ENCODE measurements around the gene MEN1. TPM values are rescaled to one million over a fixed set of nuclear protein-coding genes. Genes with fewer than 3 reads are reported as not detected.

The MEN1 gene
- total RNA-seq, 2 experiments from 2014 or later, result 44.4 to 72.4 TPM

DNA sequence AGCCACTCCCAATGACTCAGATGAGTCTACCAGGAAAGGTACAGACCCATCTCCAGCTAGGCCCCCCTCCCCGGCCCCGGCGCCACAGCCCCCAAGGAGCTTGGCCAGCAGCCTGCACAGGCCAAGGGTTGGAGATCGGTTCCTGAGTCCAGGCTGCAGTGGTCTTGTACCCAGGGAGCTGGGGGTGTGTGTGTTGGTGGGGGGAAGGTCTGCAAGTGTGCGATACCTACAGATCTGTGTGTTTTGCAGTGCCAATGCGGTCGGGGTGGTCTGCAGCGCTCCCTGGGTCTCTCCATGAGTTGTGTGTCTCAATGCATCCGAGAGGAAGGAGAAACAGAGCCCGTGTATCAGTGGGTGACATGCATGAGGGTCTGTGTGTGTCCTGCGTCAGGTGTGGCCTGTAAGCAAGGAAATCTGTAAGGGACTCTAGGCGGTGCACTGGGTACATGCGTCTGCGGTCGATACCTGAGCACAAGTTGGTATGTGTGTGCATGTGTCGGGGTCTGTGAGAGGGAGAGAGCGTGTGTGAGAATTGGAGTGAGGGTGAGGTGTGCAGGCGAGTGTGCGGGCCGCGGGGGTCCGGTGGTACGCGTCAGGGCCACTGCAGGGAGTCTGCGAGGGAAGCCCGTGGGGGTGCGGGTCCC lies 33.5 kb upstream of the MEN1 start:
- no peaks in the 10 kb centered on the region for H4K20me1 ChIP-seq (ENCODE audit: insufficient read depth, low read length)
- no peak for DNase-seq (ENCODE audit: low spot score)
- no peaks in the 10 kb centered on the region for H3K9me2 ChIP-seq (ENCODE audit: insufficient read depth, low read length)
- H3K4me2 ChIP-seq (ENCODE audit: low read length), result peak overlapping the region; percentile 74
- peak overlapping the region; percentile 71 for H3K4me3 ChIP-seq (ENCODE audit: low read depth, low read length, poor library complexity, severe bottlenecking)
- peaks cover 40% of the 10 kb centered on the region for H3K4me1 ChIP-seq (ENCODE audit: insufficient read depth, low read length, poor library complexity, severe bottlenecking)
- H3K9me3 ChIP-seq (ENCODE audit: low read length), result no peaks in the 10 kb centered on the region
- CTCF ChIA-PET (ENCODE audit: unreplicated experiment), result interaction anchor here (0.6 to 1.1 kb wide), 3 partner anchors 20 to 44 kb away, joined by 4 to 6 read pairs (median 5); no protein-coding TSS in a partner anchor
- no peaks in the 10 kb centered on the region for H3K79me2 ChIP-seq (ENCODE audit: insufficient read depth, low read depth, low read length)
- H2AFZ ChIP-seq (ENCODE audit: low read length), result peak overlapping the region; percentile 6; the same call in 1 of the 2 replicates
- H3K36me3 ChIP-seq (ENCODE audit: insufficient read depth, low read length), result no peaks in the 10 kb centered on the region
- no TSS peak for BruUV-seq (replicated peaks)
- TF ChIP-seq EZH2phosphoT487 (IDR thresholded peaks at IDR 0.05; ENCODE audit: borderline replicate concordance, low read depth, low read length), result no peak
- TF ChIP-seq, protein P1, sequence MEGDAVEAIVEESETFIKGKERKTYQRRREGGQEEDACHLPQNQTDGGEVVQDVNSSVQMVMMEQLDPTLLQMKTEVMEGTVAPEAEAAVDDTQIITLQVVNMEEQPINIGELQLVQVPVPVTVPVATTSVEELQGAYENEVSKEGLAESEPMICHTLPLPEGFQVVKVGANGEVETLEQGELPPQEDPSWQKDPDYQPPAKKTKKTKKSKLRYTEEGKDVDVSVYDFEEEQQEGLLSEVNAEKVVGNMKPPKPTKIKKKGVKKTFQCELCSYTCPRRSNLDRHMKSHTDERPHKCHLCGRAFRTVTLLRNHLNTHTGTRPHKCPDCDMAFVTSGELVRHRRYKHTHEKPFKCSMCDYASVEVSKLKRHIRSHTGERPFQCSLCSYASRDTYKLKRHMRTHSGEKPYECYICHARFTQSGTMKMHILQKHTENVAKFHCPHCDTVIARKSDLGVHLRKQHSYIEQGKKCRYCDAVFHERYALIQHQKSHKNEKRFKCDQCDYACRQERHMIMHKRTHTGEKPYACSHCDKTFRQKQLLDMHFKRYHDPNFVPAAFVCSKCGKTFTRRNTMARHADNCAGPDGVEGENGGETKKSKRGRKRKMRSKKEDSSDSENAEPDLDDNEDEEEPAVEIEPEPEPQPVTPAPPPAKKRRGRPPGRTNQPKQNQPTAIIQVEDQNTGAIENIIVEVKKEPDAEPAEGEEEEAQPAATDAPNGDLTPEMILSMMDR (conservative IDR thresholded peaks at IDR 0.05; ENCODE audit: low read length), result no peak
- intact Hi-C loops (cut with micrococcal nuclease; ENCODE audit: unreplicated experiment), result loop anchor here (1.0 to 10.0 kb wide), 4 partner anchors 42 to 471 kb away; partner anchors contain the start of genes CDC42EP2, CDCA5 and ZFPL1
- no peak overlapping the region for H3K27ac ChIP-seq (ENCODE audit: low read depth, low read length, poor library complexity, severe bottlenecking)
- POLR2A ChIA-PET, result interaction anchor here (0.5 to 0.6 kb wide), 3 partner anchors 39 to 1813 kb away, joined by 3 to 5 read pairs (median 4); no protein-coding TSS in a partner anchor

GRCh38 chr11:64842851-64843685 lies 32.7 kb upstream of the MEN1 start:
- CTCF ChIA-PET (ENCODE audit: unreplicated experiment), result no interaction called here
- H3K4me3 ChIP-seq (ENCODE audit: low read depth, low read length, poor library complexity, severe bottlenecking), result peak overlapping the region; percentile 71
- H3K79me2 ChIP-seq (ENCODE audit: insufficient read depth, low read depth, low read length), result no peaks in the 10 kb centered on the region
- no peak overlapping the region for H3K27ac ChIP-seq (ENCODE audit: low read depth, low read length, poor library complexity, severe bottlenecking)
- BruUV-seq (replicated peaks), result no TSS peak
- H3K9me2 ChIP-seq (ENCODE audit: insufficient read depth, low read length), result no peaks in the 10 kb centered on the region
- TF ChIP-seq EZH2phosphoT487 (IDR thresholded peaks at IDR 0.05; ENCODE audit: borderline replicate concordance, low read depth, low read length), result no peak
- TF ChIP-seq, protein P1 (conservative IDR thresholded peaks at IDR 0.05; ENCODE audit: low read length), result no peak
- peak overlapping the region; percentile 74 for H3K4me2 ChIP-seq (ENCODE audit: low read length)
- intact Hi-C loops (cut with micrococcal nuclease; ENCODE audit: unreplicated experiment), result loop anchor here (10.0 kb wide), 2 partner anchors 242 to 472 kb away; partner anchors contain the start of genes CDC42EP2, CDCA5 and ZFPL1
- H3K9me3 ChIP-seq (ENCODE audit: low read length), result no peaks in the 10 kb centered on the region
- H2AFZ ChIP-seq (ENCODE audit: low read length), result no peak overlapping the region
- no peaks in the 10 kb centered on the region for H3K36me3 ChIP-seq (ENCODE audit: insufficient read depth, low read length)
- no peak for DNase-seq (ENCODE audit: low spot score)
- H3K4me1 ChIP-seq (ENCODE audit: insufficient read depth, low read length, poor library complexity, severe bottlenecking), result peaks cover 33% of the 10 kb centered on the region
- POLR2A ChIA-PET, result interaction anchor here (0.6 kb wide), 1 partner anchor 44 kb away, joined by 4 read pairs; no protein-coding TSS in a partner anchor
- no peaks in the 10 kb centered on the region for H4K20me1 ChIP-seq (ENCODE audit: insufficient read depth, low read length)

Measured in OCI-LY7 (cell line).